Stimulated activated CD4-positive, alpha-beta T cell treated with anti-CD3 and anti-CD28 coated beads, Interleukin-1b, Interleukin-23, amount 100 ng/mL, for 1 hour (primary cell): ENCODE results near the gene MRPL14.

Experiments
- DNase-seq, 2 donors: peaks; one replicate each; pipeline ENCODE4 v3.0.0-alpha.2; 2020; ENCODE audit warnings: low read depth in 2 of 2

Gene MRPL14

DNA sequence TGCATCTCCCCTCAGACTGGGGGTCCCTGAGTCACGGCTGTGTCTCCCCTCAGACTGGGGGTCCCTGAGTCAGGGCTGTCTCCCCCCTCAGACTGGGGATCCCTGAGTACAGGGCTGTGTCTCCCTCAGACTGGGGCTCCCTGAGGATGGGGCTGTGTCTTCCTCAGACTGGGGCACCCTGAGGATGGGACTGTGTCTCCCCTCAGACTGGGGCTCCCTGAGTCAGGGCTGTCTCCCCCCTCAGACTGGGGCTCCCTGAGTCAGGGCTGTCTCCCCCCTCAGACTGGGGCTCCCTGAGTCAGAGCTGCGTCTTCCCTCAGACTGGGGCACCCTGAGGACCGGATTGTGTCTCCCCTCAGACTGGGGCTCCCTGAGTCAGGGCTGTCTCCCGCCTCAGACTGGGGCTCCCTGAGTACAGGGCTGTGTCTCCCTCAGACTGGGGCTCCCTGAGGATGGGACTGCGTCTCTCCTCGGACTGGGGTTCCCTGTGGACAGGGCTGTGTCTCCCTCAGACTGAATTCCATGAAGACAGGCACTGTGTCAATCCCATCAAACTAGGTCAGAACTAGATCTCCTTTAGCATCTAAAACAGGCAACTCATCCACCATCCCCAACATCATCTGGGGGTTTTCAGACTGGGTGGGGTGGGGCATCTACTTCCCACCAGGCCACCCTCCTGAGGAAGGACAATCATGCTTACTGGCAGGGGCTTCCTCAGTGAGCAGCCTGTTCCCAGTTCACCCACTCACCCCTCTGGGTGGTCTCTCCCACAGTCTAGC is 60.7 kb downstream of the MRPL14 start:
- no peak for DNase-seq

DNA sequence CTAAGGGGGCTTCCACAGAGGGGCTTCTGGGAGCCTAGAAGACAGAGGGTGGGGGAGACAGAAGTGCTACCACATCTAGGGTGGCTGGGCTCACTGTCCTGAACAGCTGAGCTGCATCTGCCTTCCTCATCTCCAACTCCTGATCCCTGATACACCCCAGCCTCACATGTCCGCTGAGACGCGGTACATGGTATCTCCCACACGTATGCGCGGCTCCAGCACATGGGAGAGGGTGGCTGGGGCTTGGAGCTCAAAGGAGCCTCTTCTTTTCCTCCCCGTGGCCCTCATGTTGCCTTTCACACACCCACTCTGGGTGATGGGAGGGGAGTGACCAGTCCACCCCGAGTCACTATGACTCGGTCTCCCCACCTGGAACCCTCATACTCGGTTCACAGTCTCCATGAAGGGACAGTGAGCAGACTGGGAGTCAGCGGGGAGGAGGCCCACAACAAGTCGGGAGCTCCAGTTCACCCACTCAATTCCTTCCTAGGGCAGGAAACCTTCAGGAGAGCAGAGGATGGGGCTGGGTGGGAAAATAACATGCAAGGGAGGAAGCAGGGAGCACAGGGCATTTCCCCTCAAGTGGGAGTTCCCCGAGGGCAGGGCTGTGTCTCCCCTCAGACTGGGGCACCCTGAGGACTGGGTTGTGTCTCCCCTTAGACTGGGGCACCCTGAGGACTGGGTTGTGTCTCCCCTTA is 61.7 kb downstream of the MRPL14 start:
- no peak for DNase-seq

DNA sequence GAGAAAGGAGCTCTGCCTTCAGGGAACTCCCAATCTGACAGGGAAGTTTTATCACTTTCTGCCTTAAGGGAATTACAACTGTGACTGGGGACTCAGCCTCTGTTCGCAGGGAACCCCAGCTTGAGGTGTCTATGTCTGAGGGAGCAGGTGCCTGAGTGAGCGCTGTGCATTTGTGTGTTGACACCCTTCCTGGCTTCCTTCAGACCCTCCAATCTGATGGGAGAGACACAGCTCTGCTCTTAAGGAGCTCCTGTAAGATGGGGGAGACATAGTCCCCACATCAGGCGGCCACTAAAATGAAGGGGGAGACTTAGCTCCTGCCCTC is 62.3 kb downstream of the MRPL14 start:
- no peak for DNase-seq

DNA sequence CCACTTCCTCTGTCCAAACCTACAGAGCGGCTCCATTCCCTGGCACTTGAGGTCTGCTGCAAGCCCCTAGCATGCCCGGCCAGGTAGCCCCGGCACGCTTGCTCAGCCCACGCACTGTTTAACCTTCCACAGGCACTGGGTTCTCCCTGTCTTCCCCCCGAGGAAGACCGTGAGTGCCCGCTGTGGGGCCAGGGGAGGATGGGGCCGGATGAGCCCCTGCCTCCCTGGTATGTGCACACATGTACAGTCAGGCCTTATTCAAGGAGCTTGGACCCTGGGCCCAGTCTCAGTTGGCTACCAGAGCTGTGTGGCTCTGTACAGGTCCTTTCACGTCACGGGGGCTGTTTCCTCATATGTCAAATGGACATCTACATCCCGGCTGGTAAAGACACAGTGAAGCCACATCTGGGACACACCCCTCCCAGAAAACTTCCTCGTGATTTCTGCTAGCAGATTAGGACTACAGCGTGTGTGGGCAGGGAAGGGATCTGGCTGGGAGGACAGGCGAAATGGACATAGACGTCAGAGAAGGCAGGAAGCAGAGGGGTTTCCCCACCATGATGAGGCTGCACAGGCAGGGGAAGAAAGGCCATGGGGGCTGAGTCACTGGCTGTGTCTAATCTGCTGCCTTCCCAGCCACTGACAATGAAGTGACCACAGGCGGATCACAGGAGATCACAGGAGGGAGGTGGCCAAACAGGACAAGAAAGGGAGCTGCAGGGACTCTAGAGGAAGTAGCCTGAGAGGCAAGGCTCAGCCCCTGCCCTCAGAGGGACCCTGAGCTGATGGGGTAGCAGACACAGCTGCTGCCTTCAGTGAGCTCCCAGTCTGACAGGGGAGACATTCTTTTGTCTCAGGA is 62.9 kb downstream of the MRPL14 start:
- DNase-seq: no peak

DNA sequence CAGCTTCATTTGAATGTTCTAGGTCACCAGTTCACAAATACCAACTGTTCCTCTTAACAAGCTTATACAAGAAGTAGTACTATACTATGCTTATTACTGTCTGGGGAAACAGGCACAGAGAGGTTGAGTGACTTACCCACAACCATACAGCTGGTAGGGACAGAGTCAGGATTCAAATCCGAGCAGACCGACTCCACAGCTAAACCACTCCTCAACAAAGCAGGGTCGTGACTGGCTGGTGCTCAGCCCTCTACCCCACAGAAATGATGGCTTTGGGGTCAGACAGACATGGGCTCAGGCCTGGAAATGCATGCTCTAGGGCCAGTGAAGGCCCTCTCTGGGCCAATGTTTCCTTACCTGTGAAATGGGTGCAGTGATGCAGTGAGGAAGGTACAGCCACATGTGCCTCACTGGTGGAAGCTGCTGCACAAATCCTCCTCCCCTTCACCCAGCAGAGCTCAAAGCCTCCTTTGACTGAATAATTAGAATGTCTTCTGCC is 63.6 kb downstream of the MRPL14 start:
- no peak for DNase-seq
